ENCODE measurements around the gene HRH2. TPM values are rescaled to one million over a fixed set of nuclear protein-coding genes. Genes with fewer than 3 reads are reported as not detected.

HRH2 gene
- not detected in 2 replicates for total RNA-seq

GRCh38 chr5:175657593-175658271 lies at the start of gene HRH2:
TSS of gene HRH2 (plus strand) at chr5:175658071. CDS start at chr5:175683234, 25,163 bp downstream.

Other genes with a start within 250 kb of the HRH2 start
- not detected in 2 replicates for gene DRD1, start 213.9 kb upstream of the HRH2 start, total RNA-seq
- gene SFXN1, start 179.5 kb upstream of the HRH2 start, total RNA-seq: 68.3 and 80.3 TPM in 2 replicates
- under 0.01 TPM in 1 of 2 replicates, not detected in the other for gene CPLX2, start 213.5 kb downstream of the HRH2 start, total RNA-seq